GM21825 (cell line): ENCODE data around the gene LSAMP.
"Not testable (repeated sequence)": the region's sequence is repeated elsewhere in the genome, so short reads cannot be mapped to it uniquely, and the experiment has no call there.

Experiments
- ATAC-seq: cut with Tn5 transposase; IDR thresholded peaks from one replicate; pipeline ENCODE4 v1.9.1; 2021; ENCODE audit warnings: mild to moderate bottlenecking, moderate library complexity; ENCODE audit not compliant: unreplicated experiment

LSAMP gene

GRCh38 chr3:115857518-115858136 lies 587.7 kb downstream of the LSAMP start:
- ATAC-seq = no peak

GRCh38 chr3:115855911-115856310 lies 589.4 kb downstream of the LSAMP start:
- ATAC-seq = no peak

- ATAC-seq = no peak
Measured at GRCh38 chr3:115853104-115853503, 592.2 kb downstream of the LSAMP start.

GRCh38 chr3:115852278-115852677 lies 593.0 kb downstream of the LSAMP start:
- no peak for ATAC-seq

- no peak for ATAC-seq
Measured at GRCh38 chr3:115851571-115851970, 593.7 kb downstream of the LSAMP start.

- no peak for ATAC-seq
Measured at GRCh38 chr3:115848641-115849040, 596.6 kb downstream of the LSAMP start.

GRCh38 chr3:115845986-115846385 lies 599.3 kb downstream of the LSAMP start:
- no peak for ATAC-seq

- ATAC-seq = not testable (repeated sequence)
Measured at GRCh38 chr3:115844729-115845128, 600.6 kb downstream of the LSAMP start.

- no peak for ATAC-seq
Measured at GRCh38 chr3:115843206-115843605, 602.1 kb downstream of the LSAMP start.

- no peak for ATAC-seq
Measured at GRCh38 chr3:115839246-115839645, 606.0 kb downstream of the LSAMP start.

GRCh38 chr3:115838786-115839185 lies 606.5 kb downstream of the LSAMP start:
- ATAC-seq = no peak

- ATAC-seq = no peak
Measured at GRCh38 chr3:115836944-115837343, 608.3 kb downstream of the LSAMP start.

GRCh38 chr3:115835946-115836345 lies 609.3 kb downstream of the LSAMP start:
- ATAC-seq = no peak

GRCh38 chr3:115834068-115834467 lies 611.2 kb downstream of the LSAMP start:
- no peak for ATAC-seq

GRCh38 chr3:115833074-115833473 lies 612.2 kb downstream of the LSAMP start:
- no peak for ATAC-seq

GRCh38 chr3:115832265-115832664 lies 613.0 kb downstream of the LSAMP start:
- no peak for ATAC-seq

GRCh38 chr3:115831864-115832263 lies 613.4 kb downstream of the LSAMP start:
- ATAC-seq = no peak

- no peak for ATAC-seq
Measured at GRCh38 chr3:115830764-115831395, 614.4 kb downstream of the LSAMP start.

GRCh38 chr3:115828401-115828800 lies 616.9 kb downstream of the LSAMP start:
- no peak for ATAC-seq

- no peak for ATAC-seq
Measured at GRCh38 chr3:115827495-115827894, 617.8 kb downstream of the LSAMP start.

GRCh38 chr3:115825046-115825445 lies 620.2 kb downstream of the LSAMP start:
- ATAC-seq = no peak

GRCh38 chr3:115823083-115823482 lies 622.2 kb downstream of the LSAMP start:
- ATAC-seq = no peak

- no peak for ATAC-seq
Measured at GRCh38 chr3:115822579-115822978, 622.7 kb downstream of the LSAMP start.
